Esophagus muscularis mucosa (tissue), 4 donors: ENCODE data around the gene ANKRD60. TPM values are rescaled to one million over a fixed set of nuclear protein-coding genes. Genes with fewer than 3 reads are reported as not detected.

Experiments
- DNase-seq: peaks from one replicate; pipeline ENCODE4 v3.0.0-alpha.2; 2017; ENCODE audit errors: extremely low spot score
- H3K27ac ChIP-seq, 4 donors: fragments of 200-600 bp; sonication (generic); replicated peaks in 1 of 4; 1 replicate in 3 of 4; 2 replicates in 1 of 4; pipeline ENCODE4 v1.5.1; 2016 to 2019; ENCODE audit warnings: mild to moderate bottlenecking in 1 of 4
- H3K27me3 ChIP-seq, 4 donors: fragments of 200-600 bp; sonication (generic); one replicate each; pipeline versions ENCODE4 v1.5.1 to v1.6.0; 2016 to 2019
- H3K36me3 ChIP-seq, 4 donors: fragments of 200-600 bp; sonication (generic); one replicate each; pipeline ENCODE4 v1.5.1; 2016 to 2019
- H3K4me1 ChIP-seq, 4 donors: fragments of 200-600 bp; sonication (generic); one replicate each; pipeline ENCODE4 v1.5.1; 2016 to 2019
- H3K4me3 ChIP-seq, 4 donors: fragments of 200-600 bp; sonication (generic); 1 replicate in 2 of 4; 2 replicates in 2 of 4; pipeline ENCODE4 v1.5.1; 2016 to 2019; ENCODE audit warnings: mild to moderate bottlenecking in 4 of 4, moderate library complexity in 1 of 4
- H3K9me3 ChIP-seq, 4 donors: fragments of 200-600 bp; sonication (generic); 1 replicate in 3 of 4; 2 replicates in 1 of 4; pipeline ENCODE4 v1.5.1; 2016 to 2019
- EP300 ChIP-seq: sonication (generic); formaldehyde crosslinking; IDR thresholded peaks from one replicate; pipeline ENCODE4 v1.6.1; 2017; ENCODE audit warnings: antibody characterized with exemption
- POLR2A ChIP-seq: fragments of 450-650 bp; IDR thresholded peaks from one replicate; pipeline ENCODE4 v1.6.1; 2017; ENCODE audit warnings: antibody characterized with exemption, moderate library complexity, mild to moderate bottlenecking, low read depth
- POLR2AphosphoS5 ChIP-seq, 2 donors: sonication (generic); formaldehyde crosslinking; IDR thresholded peaks; one replicate each; pipeline ENCODE4 v1.6.1; 2017; ENCODE audit warnings: antibody characterized with exemption in 2 of 2
- WGBS: methylation state at CpG from one replicate; pipeline ENCODE4 v1.1.5; 2018; 5-methylcytosine and 5-hydroxymethylcytosine counted together
- intact Hi-C: fragments of 100-400 bp; cut with DNase I; formaldehyde crosslinking; loops from one replicate; pipeline ENCODE4 v1.15.1; 2023
- total RNA-seq, 4 donors: library from RNA; depleted of rRNA; stranded (reverse); fragments of >200 nt; gene quantifications; one replicate each; pipeline versions ENCODE4 v1.1.0 to v1.2.1, GENCODE V29; 2016
- TF ChIP-seq, protein P1 (sequence below), 3 experiments: fragments of 200-600 bp in 2 of 3; fragments of 450-650 bp in 1 of 3; sonication (generic) in 2 of 3; IDR thresholded peaks; one replicate each; pipeline ENCODE4 v1.5.1; 2017 to 2019; ENCODE audit warnings: antibody characterized with exemption in 3 of 3, mild to moderate bottlenecking in 2 of 3, moderate library complexity in 1 of 3

Gene ANKRD60
- total RNA-seq, 4 donors from 2014 or later: not detected

DNA sequence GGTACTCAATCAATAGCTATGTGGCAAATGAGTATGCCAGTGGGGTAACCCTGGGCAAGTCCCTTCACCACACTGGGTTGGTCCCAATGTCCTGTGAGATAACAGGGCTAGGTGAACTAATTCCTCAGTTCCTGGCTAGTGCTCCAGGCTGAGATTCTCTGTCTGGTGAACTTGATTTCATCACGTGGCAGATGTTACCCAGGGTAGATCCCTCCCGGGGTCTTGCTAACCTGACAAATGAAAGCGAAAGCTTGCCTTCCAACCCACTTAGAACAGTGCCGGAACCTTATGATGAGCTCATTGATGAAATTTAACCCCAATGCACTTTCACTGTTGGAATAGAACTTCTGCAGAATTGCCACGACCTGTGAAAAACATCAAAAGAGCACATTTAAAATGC is 6.6 kb upstream of the ANKRD60 start:
- Histone ChIP-seq H3K36me3 (peaks cover 9 to 38% (median 28%) of the 10 kb centered on the region in 4 donors), H3K4me1 (peaks cover 0 to 13% (median 9%) of the 10 kb centered on the region in 4 donors), H3K9me3 (no peaks in the 10 kb centered on the region), H3K27me3 (no peaks in the 10 kb centered on the region), H3K4me3 (no peak overlapping the region), H3K27ac (no peak overlapping the region)
- DNase-seq: no peak
- TF ChIP-seq, protein P1, sequence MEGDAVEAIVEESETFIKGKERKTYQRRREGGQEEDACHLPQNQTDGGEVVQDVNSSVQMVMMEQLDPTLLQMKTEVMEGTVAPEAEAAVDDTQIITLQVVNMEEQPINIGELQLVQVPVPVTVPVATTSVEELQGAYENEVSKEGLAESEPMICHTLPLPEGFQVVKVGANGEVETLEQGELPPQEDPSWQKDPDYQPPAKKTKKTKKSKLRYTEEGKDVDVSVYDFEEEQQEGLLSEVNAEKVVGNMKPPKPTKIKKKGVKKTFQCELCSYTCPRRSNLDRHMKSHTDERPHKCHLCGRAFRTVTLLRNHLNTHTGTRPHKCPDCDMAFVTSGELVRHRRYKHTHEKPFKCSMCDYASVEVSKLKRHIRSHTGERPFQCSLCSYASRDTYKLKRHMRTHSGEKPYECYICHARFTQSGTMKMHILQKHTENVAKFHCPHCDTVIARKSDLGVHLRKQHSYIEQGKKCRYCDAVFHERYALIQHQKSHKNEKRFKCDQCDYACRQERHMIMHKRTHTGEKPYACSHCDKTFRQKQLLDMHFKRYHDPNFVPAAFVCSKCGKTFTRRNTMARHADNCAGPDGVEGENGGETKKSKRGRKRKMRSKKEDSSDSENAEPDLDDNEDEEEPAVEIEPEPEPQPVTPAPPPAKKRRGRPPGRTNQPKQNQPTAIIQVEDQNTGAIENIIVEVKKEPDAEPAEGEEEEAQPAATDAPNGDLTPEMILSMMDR (IDR thresholded peaks at IDR 0.05): no peak
- TF ChIP-seq POLR2A: no peak
- TF ChIP-seq POLR2AphosphoS5 (IDR thresholded peaks at IDR 0.05): no peak
- no peak for TF ChIP-seq EP300
- WGBS: 85% methylated on average over 5 of the region's 5 CpGs
- intact Hi-C loops: loop anchor here (5.0 to 10.0 kb wide), 2 partner anchors 457 to 620 kb away; partner anchors contain the start of genes GNAS, GNAS-AS1 and NPEPL1

DNA sequence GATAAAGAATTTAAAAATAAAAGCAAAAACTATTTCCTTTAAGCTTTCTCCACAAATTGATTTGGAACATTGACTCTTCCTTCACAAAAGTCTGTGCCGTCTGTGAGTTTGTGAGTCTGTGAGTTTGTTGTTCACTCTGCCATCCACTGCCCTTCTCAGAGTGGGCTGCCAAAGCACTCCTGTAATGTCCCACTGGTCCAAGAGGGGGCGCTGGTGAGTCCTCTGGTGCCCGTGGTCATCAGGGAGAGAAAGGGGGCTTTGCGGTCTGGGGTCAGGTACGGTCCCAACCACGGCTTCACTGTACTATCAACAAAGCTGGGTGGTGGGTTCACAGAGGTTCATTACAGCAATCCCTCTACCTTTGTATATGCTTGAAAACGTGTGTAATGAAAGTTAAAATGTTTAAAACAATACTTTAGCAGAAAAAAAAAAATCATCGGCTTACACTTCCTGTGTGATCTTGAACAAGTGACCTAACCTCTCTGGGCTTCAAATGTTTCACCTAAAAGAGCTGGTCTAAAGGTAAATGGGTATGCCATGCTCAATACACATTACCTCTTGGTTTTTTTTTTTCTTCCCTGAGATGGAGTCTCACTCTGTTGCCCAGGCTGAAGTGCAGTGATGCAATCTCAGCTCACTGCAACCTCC is 5.6 kb upstream of the ANKRD60 start:
- WGBS: 47% methylated on average over 8 of the region's 8 CpGs
- H3K4me3 ChIP-seq: no peak overlapping the region
- H3K36me3 ChIP-seq: peaks cover 0 to 28% (median 20%) of the 10 kb centered on the region in 4 donors
- DNase-seq: peak; percentile 64
- intact Hi-C loops: loop anchor here (10.0 kb wide), 1 partner anchor 621 kb away; the partner anchor contains the start of genes GNAS and GNAS-AS1
- no peak for TF ChIP-seq EP300
- TF ChIP-seq, protein P1 (IDR thresholded peaks at IDR 0.05): peak; percentile 33 to 66 (median 43)
- H3K27me3 ChIP-seq: peaks cover 0 to 3% (median under 1%) of the 10 kb centered on the region in 4 donors
- no peaks in the 10 kb centered on the region for H3K9me3 ChIP-seq
- peaks cover 0 to 14% (median 10%) of the 10 kb centered on the region in 4 donors for H3K4me1 ChIP-seq
- no peak overlapping the region for H3K27ac ChIP-seq

DNA sequence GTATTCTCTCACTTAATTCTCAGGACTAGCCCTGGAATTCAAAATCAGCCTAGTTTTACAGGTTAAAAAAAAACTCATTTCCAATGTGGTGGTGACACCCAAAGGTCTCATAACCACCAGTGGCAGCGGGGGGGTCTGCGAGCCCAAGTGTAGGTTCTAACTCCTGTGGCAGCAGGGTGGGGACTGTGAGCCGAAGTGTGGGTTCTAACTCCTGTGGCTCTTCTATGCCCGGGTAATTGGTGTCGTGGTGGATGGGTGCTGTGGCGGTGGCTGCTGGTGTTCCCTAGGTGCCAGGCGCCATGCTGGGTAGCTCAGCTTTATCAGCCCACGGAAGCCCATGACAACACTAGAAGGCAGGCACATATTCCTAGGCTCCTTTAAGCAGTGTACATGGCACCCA is 4.9 kb upstream of the ANKRD60 start:
- Histone ChIP-seq H3K9me3 (no peaks in the 10 kb centered on the region), H3K27me3 (peaks cover 0 to 9% (median 3%) of the 10 kb centered on the region in 4 donors), H3K27ac (no peak overlapping the region), H3K4me1 (peaks cover 0 to 19% (median 16%) of the 10 kb centered on the region in 4 donors), H3K4me3 (no peak overlapping the region), H3K36me3 (peaks cover 0 to 22% (median 15%) of the 10 kb centered on the region in 4 donors)
- no peak for DNase-seq
- intact Hi-C loops: loop anchor here (10.0 kb wide), 1 partner anchor 621 kb away; the partner anchor contains the start of genes GNAS and GNAS-AS1
- WGBS: 96% methylated on average over 7 of the region's 8 CpGs
- TF ChIP-seq POLR2A (no peak), POLR2AphosphoS5 (IDR thresholded peaks at IDR 0.05) (no peak), EP300 (no peak)
- TF ChIP-seq, protein P1 (IDR thresholded peaks at IDR 0.05): no peak

DNA sequence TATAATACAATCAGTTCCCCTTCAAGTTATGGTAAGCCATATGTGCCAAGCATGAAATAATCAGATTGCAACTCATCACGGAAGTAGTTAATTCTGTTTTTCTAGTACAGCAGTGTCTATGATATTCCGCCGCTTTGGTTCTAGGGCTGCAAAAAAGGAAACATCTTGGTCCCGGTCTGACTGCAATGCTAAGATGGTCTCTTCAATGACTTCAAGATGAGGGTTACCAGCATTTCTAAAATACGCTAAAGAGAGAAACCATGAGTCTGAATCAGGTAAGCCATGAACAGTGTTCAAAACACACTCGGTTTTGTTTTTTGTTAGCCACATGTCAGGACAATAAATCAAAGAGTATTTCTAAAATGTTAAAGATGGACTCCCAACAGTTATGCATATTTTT is 3.2 kb upstream of the ANKRD60 start:
- TF ChIP-seq, protein P1 (IDR thresholded peaks at IDR 0.05): no peak
- TF ChIP-seq POLR2AphosphoS5 (IDR thresholded peaks at IDR 0.05) (no peak), POLR2A (no peak), EP300 (no peak)
- Histone ChIP-seq H3K9me3 (no peaks in the 10 kb centered on the region), H3K4me1 (peaks cover 4 to 16% (median 15%) of the 10 kb centered on the region in 4 donors), H3K4me3 (no peak overlapping the region), H3K36me3 (peaks cover 0 to 21% (median 13%) of the 10 kb centered on the region in 4 donors), H3K27me3 (peaks cover 0 to 26% (median 16%) of the 10 kb centered on the region in 4 donors), H3K27ac (no peak overlapping the region)
- intact Hi-C loops: loop anchor here (10.0 kb wide), 1 partner anchor 623 kb away; the partner anchor contains the start of genes GNAS and GNAS-AS1
- WGBS: 61% methylated on average over 6 of the region's 6 CpGs
- DNase-seq: peak; percentile 42
